NCI-H2196 treated with DMSO at 0.1 percent for 48 hours (cell line): ENCODE results near the gene MYO5B.

Source experiments
- DNase-seq: peaks from one replicate; lab custom pipeline; 2025; ENCODE audit not compliant: unreplicated experiment; lab: John Stamatoyannopoulos, UW

The MYO5B gene

GRCh38 chr18:50074404-50074803, 120.5 kb downstream of the MYO5B start:
- no peak for DNase-seq

GRCh38 chr18:50073319-50073718, 121.6 kb downstream of the MYO5B start:
- DNase-seq, result no peak

GRCh38 chr18:50072146-50072545, 122.8 kb downstream of the MYO5B start:
- no peak for DNase-seq

- no peak for DNase-seq
These were observed 123.5 kb downstream of the MYO5B start for GRCh38 chr18:50071397-50071796.

- DNase-seq, result no peak
These were observed 125.5 kb downstream of the MYO5B start for GRCh38 chr18:50069422-50069821.

GRCh38 chr18:50065527-50065926, 129.4 kb downstream of the MYO5B start:
- no peak for DNase-seq

GRCh38 chr18:50065039-50065438, 129.9 kb downstream of the MYO5B start:
- no peak for DNase-seq

- DNase-seq, result no peak
These were observed 132.9 kb downstream of the MYO5B start for GRCh38 chr18:50061876-50062517.

GRCh38 chr18:50060822-50061221, 134.1 kb downstream of the MYO5B start:
- DNase-seq, result no peak

- DNase-seq, result no peak
These were observed 136.2 kb downstream of the MYO5B start for GRCh38 chr18:50058731-50059130.

- DNase-seq, result no peak
These were observed 137.9 kb downstream of the MYO5B start for GRCh38 chr18:50057009-50057408.

GRCh38 chr18:50056185-50056584, 138.8 kb downstream of the MYO5B start:
- no peak for DNase-seq

- DNase-seq, result no peak
These were observed 139.5 kb downstream of the MYO5B start for GRCh38 chr18:50055488-50055887.

GRCh38 chr18:50053111-50053510, 141.8 kb downstream of the MYO5B start:
- no peak for DNase-seq

- no peak for DNase-seq
These were observed 143.7 kb downstream of the MYO5B start for GRCh38 chr18:50051288-50051687.

- no peak for DNase-seq
These were observed 149.8 kb downstream of the MYO5B start for GRCh38 chr18:50045126-50045525.

GRCh38 chr18:50044402-50044801, 150.5 kb downstream of the MYO5B start:
- DNase-seq, result no peak

- DNase-seq, result no peak
These were observed 152.3 kb downstream of the MYO5B start for GRCh38 chr18:50042611-50043010.

GRCh38 chr18:50039746-50040145, 155.2 kb downstream of the MYO5B start:
- no peak for DNase-seq

GRCh38 chr18:50038448-50038847, 156.5 kb downstream of the MYO5B start:
- no peak for DNase-seq

GRCh38 chr18:50034029-50034428, 160.9 kb downstream of the MYO5B start:
- DNase-seq, result no peak

GRCh38 chr18:50033004-50033403, 161.9 kb downstream of the MYO5B start:
- DNase-seq, result no peak

- DNase-seq, result no peak
These were observed 164.8 kb downstream of the MYO5B start for GRCh38 chr18:50030146-50030545.
